HG02938 (cell line): ENCODE data around the gene FASTKD2.

ENCODE experiments used
- ATAC-seq: cut with Tn5 transposase; IDR thresholded peaks from one replicate; pipeline ENCODE4 v1.9.1; 2021; ENCODE audit warnings: mild to moderate bottlenecking, moderate library complexity; ENCODE audit not compliant: unreplicated experiment

FASTKD2 gene

GRCh38 chr2:206765242-206766056 is at the start of gene FASTKD2, which contains the start of gene MDH1B:
Gene FASTKD2 (plus strand): TSS chr2:206765606. CDS start chr2:206766694, 1,088 bp downstream.
Gene MDH1B (minus strand): TSS chr2:206765328. CDS start chr2:206765271, 57 bp downstream.
- ATAC-seq, result peak; percentile 87

DNA sequence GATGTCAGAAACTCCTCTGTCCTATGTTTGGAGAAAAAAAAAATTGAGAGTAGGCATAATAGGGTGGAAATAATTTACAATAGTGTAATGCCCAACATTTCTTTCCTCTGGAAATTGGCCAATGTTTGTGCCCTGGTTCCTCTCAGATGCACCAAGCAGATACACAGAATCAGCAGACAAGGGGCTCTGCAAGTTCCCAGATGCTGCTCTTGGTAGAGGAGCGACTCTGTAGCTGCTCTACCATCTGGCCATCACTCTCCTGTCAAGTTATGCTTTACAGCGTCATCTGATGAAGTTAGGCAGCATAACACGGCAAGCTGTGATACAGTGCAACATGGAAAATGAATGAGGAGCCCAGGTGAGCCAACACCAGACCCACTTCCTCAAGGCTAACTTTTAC is 48.8 kb upstream of the FASTKD2 start:
- no peak for ATAC-seq

GRCh38 chr2:206718296-206718695 is 47.1 kb upstream of the FASTKD2 start, which contains the start of gene DYTN:
Gene DYTN (minus strand): TSS chr2:206718396. CDS start chr2:206718279, 117 bp downstream.
- ATAC-seq, result no peak

DNA sequence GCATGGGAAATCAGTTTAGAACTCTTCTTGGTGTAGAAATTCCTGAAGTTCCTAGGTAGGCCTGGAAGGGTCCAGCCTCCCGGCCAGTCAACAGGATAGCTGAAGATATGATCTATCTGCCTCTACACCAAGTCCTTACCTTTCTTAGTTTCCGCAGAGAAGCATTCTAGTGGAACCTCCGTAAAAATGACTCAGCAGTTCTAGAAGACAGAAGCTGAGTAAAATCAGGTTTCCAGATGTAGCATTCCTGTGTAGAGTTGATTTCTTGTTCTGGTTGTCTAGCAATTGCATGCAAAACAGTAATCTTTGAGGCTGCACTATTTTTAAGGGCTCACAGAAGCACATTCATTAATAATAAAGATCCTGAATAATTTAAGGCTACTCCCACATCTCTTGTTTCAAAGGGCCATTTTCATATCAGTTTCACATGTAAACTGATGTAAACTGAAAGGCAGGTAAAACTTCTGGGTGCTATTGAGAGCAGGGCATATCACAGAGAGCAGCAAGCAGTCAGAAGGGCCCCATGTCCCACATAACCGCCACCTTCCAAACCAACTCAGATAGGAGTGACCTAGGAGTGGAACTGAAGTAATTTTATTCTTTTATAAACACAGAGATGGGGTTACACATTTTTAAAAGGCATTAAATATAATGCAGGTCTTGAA is 44.0 kb upstream of the FASTKD2 start:
- ATAC-seq, result peak; percentile 89

DNA sequence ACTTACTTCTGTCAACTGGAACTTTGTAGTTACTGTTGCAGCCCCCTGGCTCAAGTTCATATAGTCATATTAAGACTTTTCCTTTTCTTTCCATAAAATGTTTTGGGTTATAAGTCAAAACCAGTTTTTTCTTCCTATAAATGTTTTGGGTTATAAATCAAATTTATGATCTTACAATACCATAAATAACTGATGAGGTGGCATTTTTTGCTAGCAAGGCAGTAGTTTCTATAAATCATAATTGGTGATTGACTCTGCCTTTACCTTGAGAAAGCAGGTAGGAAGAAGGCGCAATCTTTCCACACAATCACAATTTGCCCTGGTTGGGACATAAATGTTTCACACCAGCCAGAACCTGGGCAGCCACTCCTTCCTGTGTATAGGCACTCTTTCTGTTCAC is 42.1 kb upstream of the FASTKD2 start:
- ATAC-seq, result no peak

DNA sequence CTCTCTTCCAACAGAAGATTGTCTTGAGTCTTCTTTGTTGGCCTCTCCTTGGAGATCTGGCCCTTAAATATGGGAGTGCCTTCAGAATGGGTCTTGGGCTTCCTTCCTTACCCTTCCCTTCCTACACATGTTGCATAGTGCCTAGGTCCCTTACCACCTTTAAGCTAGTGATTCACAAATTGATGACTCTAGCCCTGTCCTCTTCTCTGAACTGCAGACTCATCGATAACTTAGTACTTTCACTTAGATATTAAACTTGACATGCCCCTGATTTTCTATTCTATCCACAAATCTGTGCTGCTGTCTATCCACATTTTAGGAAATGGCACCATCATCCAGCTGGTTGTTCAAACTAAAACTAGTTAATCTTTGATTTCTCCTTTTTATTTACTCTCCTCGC is 38.1 kb upstream of the FASTKD2 start:
- no peak for ATAC-seq

DNA sequence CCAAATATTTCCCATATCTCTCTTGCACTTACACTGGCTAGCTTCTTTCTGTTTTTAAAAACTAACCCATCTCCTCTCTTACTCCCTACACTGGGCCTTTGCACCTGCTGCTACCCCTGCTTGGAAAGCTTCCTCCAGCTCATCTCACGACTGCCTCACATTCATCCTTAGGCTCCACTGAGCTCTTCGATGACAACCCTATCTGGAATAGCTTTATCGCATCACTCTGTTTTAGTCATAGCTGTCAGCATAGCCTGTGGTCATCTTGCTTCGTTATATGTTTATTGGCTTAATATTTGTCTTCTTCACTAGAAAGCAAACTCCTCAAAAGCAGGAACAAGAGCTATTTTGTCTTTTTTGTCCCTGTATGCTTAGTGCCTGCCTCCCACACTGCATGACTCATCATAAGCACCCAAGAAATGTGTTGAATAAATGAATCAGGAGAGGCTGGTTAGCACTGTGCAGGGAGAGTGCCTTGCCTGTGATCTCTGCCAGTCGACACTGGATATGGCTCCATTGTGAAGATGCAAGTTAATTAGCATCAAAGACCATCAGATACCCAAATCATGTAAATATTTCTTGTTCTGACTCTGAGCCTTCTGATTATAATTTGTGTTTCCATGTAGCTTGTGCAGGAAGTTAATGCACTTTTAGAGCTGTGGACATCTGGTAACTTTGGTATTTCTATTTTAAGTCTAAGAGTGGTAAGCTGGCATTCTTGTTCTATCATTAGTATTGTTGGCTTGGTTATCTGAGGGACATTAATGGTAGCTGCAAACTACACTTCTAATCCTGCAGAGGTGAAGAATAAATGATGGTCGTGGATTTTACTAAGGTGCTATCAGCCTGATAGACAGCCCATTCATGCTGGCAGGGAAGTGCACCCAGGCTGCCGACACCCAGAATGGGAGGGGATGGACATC is 36.9 kb upstream of the FASTKD2 start:
- no peak for ATAC-seq

DNA sequence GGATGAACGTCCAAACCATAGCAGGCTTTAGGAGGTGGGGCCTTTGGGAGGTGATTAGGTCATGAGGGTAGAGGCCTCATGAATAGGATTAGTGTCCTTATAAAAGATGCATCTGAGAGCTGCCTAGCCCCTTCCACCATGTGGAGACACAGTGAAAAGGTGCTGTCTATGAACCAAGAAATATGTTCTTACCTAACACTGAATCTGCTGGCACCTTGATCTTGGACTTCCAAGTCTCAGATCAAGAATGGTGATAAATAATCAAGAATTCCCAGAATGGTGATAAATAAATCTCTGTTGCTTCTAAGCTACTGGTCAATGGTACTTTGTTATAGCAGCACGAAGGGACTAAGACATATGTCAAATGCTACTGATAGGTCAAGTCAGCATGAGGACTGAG is 32.1 kb upstream of the FASTKD2 start:
- no peak for ATAC-seq

DNA sequence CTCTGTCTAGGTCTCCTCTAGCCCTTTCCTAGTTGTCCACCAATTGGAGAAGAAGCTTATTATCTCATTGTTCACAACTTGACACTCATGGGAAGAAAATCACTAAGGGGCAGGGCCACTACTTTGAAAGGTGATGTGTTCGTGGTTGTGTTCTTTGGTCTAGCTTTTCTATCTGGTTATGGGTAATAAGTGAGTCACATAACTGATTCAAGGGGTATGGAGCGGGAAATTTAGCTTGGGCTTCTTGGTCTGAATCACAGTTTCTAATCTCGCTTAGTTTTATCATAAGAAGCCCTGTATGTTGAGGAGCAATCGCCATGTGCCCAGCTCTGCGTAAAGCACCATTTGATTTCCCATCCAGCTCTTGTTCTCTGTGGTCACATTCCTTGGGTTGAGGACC is 28.5 kb upstream of the FASTKD2 start:
- ATAC-seq, result no peak

DNA sequence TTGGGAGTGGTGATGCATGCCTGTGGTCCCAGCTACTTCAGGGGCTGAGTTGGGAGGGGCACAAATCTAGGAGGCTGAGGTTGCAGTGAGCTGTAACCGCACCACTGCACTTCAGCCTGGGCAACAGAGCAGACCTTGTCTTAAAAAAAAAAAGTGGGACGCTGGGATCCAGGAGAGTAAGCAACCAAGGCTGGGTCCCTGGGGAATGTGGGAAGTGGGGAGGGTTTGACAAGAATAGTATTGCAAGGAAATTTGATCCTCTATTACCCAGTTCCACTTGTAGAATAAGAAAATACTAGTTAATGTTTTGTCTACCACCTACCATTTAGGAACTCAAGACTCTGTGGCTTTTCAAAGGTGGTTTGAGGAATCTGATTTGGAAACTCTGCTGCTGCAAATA is 26.1 kb upstream of the FASTKD2 start:
- no peak for ATAC-seq

DNA sequence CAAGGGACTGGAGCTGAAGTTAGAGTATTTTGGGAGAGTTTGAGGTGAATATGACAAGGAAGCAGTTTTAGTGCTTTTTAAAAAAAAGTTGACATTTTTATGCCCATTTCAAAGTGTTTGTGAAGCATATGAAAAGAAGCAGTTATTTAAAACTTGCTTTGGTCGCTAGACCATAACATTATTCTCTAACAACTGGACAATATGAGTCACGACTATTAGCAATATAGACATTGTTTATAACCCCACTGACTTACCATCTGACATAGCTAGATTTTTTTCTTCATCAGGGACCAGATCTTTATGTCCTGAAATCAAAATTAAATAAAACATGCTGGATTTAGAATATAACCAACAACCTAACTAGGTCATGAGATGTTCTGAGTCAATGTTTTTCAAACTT is 24.6 kb upstream of the FASTKD2 start:
- no peak for ATAC-seq

- no peak for ATAC-seq
Observed at GRCh38 chr2:206756816-206757215, 8.6 kb upstream of the FASTKD2 start.

GRCh38 chr2:206764673-206765241 is 649 bp upstream of the FASTKD2 start:
- ATAC-seq, result peak; percentile 10

- no peak for ATAC-seq
Observed at GRCh38 chr2:206766057-206766930, 888 bp downstream of the FASTKD2 start.

GRCh38 chr2:206774871-206775270 is 9.5 kb downstream of the FASTKD2 start:
- no peak for ATAC-seq

GRCh38 chr2:206776432-206776831 is 11.0 kb downstream of the FASTKD2 start:
- no peak for ATAC-seq

DNA sequence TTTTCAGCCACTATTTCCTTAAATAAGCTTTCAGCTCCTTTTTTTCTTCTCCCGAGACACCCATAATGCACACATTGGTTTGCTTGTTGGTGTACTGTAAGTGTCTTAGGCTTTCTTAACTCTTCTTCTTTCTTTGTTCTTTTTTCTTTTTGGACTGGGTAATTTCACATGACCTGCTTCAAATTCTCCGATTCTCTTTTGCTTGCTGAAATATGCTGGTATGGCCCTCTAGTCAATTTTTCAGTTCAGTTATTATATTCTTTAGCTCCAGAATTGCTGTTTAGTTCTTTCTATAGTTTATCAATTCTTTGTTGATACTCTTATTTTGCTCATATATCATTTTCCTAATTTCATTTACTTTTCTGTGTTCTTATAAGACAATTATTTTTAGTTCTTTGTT is 15.3 kb downstream of the FASTKD2 start:
- no peak for ATAC-seq

DNA sequence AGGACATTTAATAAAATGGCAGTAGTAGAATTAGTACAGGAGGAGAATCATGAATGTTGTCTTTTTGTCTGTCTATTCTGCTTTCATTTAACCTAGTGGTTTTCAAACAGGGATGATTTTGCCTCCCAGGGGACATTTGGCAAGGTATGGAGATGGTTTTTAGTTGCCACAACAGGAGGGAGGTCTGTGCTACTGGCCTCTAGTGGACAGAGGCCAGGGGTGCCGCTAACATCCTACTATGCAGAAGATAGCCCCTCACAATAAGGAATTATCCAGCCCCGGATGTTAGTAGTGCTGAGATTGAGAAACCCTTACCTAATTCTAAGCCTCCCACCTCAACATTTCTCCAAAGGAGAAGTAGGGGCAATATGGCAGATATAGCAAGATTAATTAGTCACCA is 18.3 kb downstream of the FASTKD2 start:
- ATAC-seq, result no peak

DNA sequence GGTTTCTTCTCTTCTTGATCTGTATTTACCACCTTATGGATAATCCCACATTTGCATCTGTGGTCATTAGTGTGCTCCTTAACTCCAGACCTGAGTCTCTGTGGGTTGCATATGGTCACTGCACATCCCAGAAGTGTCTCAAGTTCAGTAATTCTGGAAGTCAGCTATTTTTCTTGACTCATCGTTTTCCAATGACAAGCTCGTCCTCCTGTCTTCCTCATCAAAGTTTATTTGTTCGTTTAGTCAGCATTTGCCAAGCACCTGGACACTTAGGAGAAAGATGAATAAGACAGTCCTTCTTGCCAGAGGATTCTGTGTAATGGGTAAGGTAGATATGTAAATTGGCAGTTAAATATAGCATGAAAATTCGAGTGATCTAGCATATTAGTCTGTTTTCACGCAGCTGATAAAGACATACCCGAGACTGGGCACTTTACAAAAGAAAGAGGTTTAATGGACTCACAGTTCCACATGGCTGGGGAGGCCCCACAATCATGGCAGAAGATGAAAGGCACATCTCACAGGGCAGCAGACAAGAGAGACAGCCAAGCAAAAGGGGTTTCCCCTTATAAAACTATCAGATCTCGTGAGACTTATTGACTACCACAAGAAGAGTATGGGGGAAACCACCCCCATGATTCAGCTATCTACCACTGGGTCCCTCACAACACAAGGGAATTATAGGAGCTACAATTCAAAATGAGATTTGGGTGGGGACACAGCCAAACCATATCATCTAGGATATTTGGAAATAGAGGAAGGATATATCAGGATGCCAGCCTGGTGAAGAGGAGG is 19.4 kb downstream of the FASTKD2 start:
- no peak for ATAC-seq
